ENCODE results near the gene SDCCAG8.

- TF ChIP-seq CTCF (tag by site-specific recombination; IDR thresholded peaks at IDR 0.05): no peak
- no peak for TF ChIP-seq KLF16 (tag by site-specific recombination; IDR thresholded peaks at IDR 0.05)
Observed at GRCh38 chr1:243414152-243414494, 158.3 kb downstream of the SDCCAG8 start.

Data from HEK293 (cell line).